Neutrophil (primary cell): ENCODE measurements around the gene MT1A.
"Not testable (repeated sequence)": the region's sequence is repeated elsewhere in the genome, so short reads cannot be mapped to it uniquely, and the experiment has no call there.

Experiments
- H3K27ac ChIP-seq: fragments of 200-600 bp; sonication (generic); 2 replicates; pipeline ENCODE4 v1.5.1; 2016; ENCODE audit warnings: mild to moderate bottlenecking, moderate library complexity
- H3K27me3 ChIP-seq: fragments of 200-600 bp; sonication (generic); 2 replicates; pipeline ENCODE4 v1.6.0; 2016; ENCODE audit warnings: mild to moderate bottlenecking
- H3K36me3 ChIP-seq: fragments of 200-600 bp; sonication (generic); 2 replicates; pipeline ENCODE4 v1.5.1; 2017
- H3K4me1 ChIP-seq, 2 experiments: fragments of 200-600 bp in 1 of 2; sonication (generic) in 1 of 2; 1 replicate in 1 of 2; 2 replicates in 1 of 2; pipeline versions ENCODE4 v1.5.1 to v1.6.1; 2013 to 2016; ENCODE audit warnings: low read depth in 1 of 2, low read length in 1 of 2, mild to moderate bottlenecking in 1 of 2, moderate library complexity in 1 of 2; ENCODE audit not compliant: control insufficient read depth in 1 of 2, insufficient read depth in 1 of 2
- H3K4me3 ChIP-seq, 2 experiments: fragments of 200-600 bp in 1 of 2; sonication (generic) in 1 of 2; 1 replicate in 1 of 2; 2 replicates in 1 of 2; pipeline ENCODE4 v1.5.1; 2013 to 2016; ENCODE audit warnings: low read depth in 1 of 2, low read length in 1 of 2, mild to moderate bottlenecking in 1 of 2, moderate library complexity in 1 of 2
- H3K9me3 ChIP-seq: fragments of 200-600 bp; sonication (generic); 2 replicates; pipeline ENCODE4 v1.5.1; 2016
- CTCF ChIP-seq: fragments of 200-600 bp; sonication (generic); IDR thresholded peaks from 2 replicates; pipeline ENCODE4 v1.5.1; 2016; ENCODE audit warnings: antibody characterized with exemption

Gene MT1A

GRCh38 chr16:56662357-56663354, 24.2 kb downstream of the MT1A start:
- Histone ChIP-seq H3K27ac (no peak overlapping the region), H3K36me3 (no peaks in the 10 kb centered on the region), H3K27me3 (peaks cover 89% of the 10 kb centered on the region), H3K4me1 (peaks cover 8 to 10% of the 10 kb centered on the region in 2 experiments), H3K4me3 (no peak overlapping the region), H3K9me3 (no peaks in the 10 kb centered on the region)
- no peak for TF ChIP-seq CTCF

- Histone ChIP-seq H3K9me3 (no peaks in the 10 kb centered on the region), H3K27ac (no peak overlapping the region), H3K27me3 (peaks cover 98% of the 10 kb centered on the region), H3K4me3 (no peak overlapping the region), H3K36me3 (no peaks in the 10 kb centered on the region), H3K4me1 (no peaks in the 10 kb centered on the region)
- TF ChIP-seq CTCF, result no peak
Measured at GRCh38 chr16:56664506-56664905, 26.0 kb downstream of the MT1A start.

GRCh38 chr16:56665286-56666261, 27.1 kb downstream of the MT1A start:
- H3K4me3 ChIP-seq, H3K9me3 ChIP-seq, H3K36me3 ChIP-seq, H3K4me1 ChIP-seq, H3K27ac ChIP-seq: not testable (repeated sequence)
- peaks cover 100% of the 10 kb centered on the region for H3K27me3 ChIP-seq

- no peaks in the 10 kb centered on the region for H3K9me3 ChIP-seq
- H3K4me3 ChIP-seq, result no peak within 1 kb of the TSS
- peaks cover 100% of the 10 kb centered on the region for H3K27me3 ChIP-seq
- H3K4me1 ChIP-seq, result no peaks in the 10 kb centered on the region
- no peak for TF ChIP-seq CTCF
- no peak within 1 kb of the TSS for H3K27ac ChIP-seq
- no peaks in the 10 kb centered on the region for H3K36me3 ChIP-seq
Measured at GRCh38 chr16:56667581-56668571, 29.4 kb downstream of the MT1A start, which contains the start of gene MT1G. Gene MT1G (minus strand): TSS chr16:56668065. CDS start chr16:56667993, 72 bp downstream.

- Histone ChIP-seq H3K4me1 (no peaks in the 10 kb centered on the region), H3K4me3 (no peak within 1 kb of the TSS), H3K36me3 (no peaks in the 10 kb centered on the region), H3K27ac (no peak within 1 kb of the TSS), H3K27me3 (peaks cover 100% of the 10 kb centered on the region), H3K9me3 (no peaks in the 10 kb centered on the region)
- TF ChIP-seq CTCF, result no peak
Measured at GRCh38 chr16:56669005-56669839, 30.8 kb downstream of the MT1A start, which contains the start of gene MT1H. Gene MT1H (plus strand): TSS chr16:56669814. CDS start chr16:56669885, 71 bp downstream.
